ENCODE measurements around the gene OTUB1. TPM values are rescaled to one million over a fixed set of nuclear protein-coding genes. Genes with fewer than 3 reads are reported as not detected.

The OTUB1 gene
- total RNA-seq, 4 donors from 2014 or later: 57.7 to 70.5 (median 65.4) TPM

- WGBS: 87% methylated on average over 8 of the region's 9 CpGs
- intact Hi-C loops (cut with DNase I): no loop called here
- no peak for TF ChIP-seq EP300 (IDR thresholded peaks at IDR 0.05)
- peak in 1 of 3 experiments; percentile 6 for TF ChIP-seq CTCF (IDR thresholded peaks at IDR 0.05)
- Histone ChIP-seq H3K27ac (replicated peaks in 1 of 4) (no peak overlapping the region), H3K9me3 (no peaks in the 10 kb centered on the region), H3K4me1 (peaks cover 18 to 31% (median 22%) of the 10 kb centered on the region in 4 donors), H3K4me3 (no peak overlapping the region), H3K27me3 (peaks cover 3 to 54% (median 7%) of the 10 kb centered on the region in 4 donors), H3K36me3 (no peaks in the 10 kb centered on the region)
- no peak for DNase-seq (ENCODE audit: extremely low spot score)
Observed at GRCh38 chr11:64034411-64034811, 48.2 kb downstream of the OTUB1 start.

- WGBS: 14% methylated on average over 12 of the region's 17 CpGs
- Histone ChIP-seq H3K4me1 (peaks cover 18 to 31% (median 22%) of the 10 kb centered on the region in 4 donors), H3K27me3 (peaks cover 3 to 53% (median 7%) of the 10 kb centered on the region in 4 donors), H3K9me3 (no peaks in the 10 kb centered on the region), H3K4me3 (peak overlapping the region; percentile 53 to 63 (median 60)), H3K27ac (replicated peaks in 1 of 4) (no peak overlapping the region), H3K36me3 (no peaks in the 10 kb centered on the region)
- no peak for DNase-seq (ENCODE audit: extremely low spot score)
- intact Hi-C loops (cut with DNase I): no loop called here
- no peak for TF ChIP-seq CTCF (IDR thresholded peaks at IDR 0.05)
- no peak for TF ChIP-seq POLR2A (IDR thresholded peaks at IDR 0.05; ENCODE audit: low read depth)
- no peak for TF ChIP-seq POLR2AphosphoS5 (IDR thresholded peaks at IDR 0.05)
- no peak for TF ChIP-seq EP300 (IDR thresholded peaks at IDR 0.05)
Observed at GRCh38 chr11:64035081-64035524, 48.9 kb downstream of the OTUB1 start.

GRCh38 chr11:64035576-64035975 is 49.3 kb downstream of the OTUB1 start, which contains the start of gene FLRT1:
TSS of gene FLRT1 (plus strand) at chr11:64035931. CDS start at chr11:64116268, 80,337 bp downstream.
- peak within 1 kb of the TSS; percentile 45 to 64 (median 53) for H3K27ac ChIP-seq (replicated peaks in 1 of 4)
- peaks cover 18 to 31% (median 24%) of the 10 kb centered on the region in 4 donors for H3K4me1 ChIP-seq
- peaks cover 3 to 53% (median 7%) of the 10 kb centered on the region in 4 donors for H3K27me3 ChIP-seq
- no peaks in the 10 kb centered on the region for H3K9me3 ChIP-seq
- no peaks in the 10 kb centered on the region for H3K36me3 ChIP-seq
- no CpG with 5 or more reads among the region's 64 CpGs for WGBS
- DNase-seq (ENCODE audit: extremely low spot score): no peak
- no peak for TF ChIP-seq EP300 (IDR thresholded peaks at IDR 0.05)
- TF ChIP-seq POLR2AphosphoS5 (IDR thresholded peaks at IDR 0.05): no peak
- TF ChIP-seq CTCF (IDR thresholded peaks at IDR 0.05): no peak
- no peak for TF ChIP-seq POLR2A (IDR thresholded peaks at IDR 0.05; ENCODE audit: low read depth)
- intact Hi-C loops (cut with DNase I): no loop called here
- H3K4me3 ChIP-seq: peak within 1 kb of the TSS; percentile 53 to 63 (median 60)

GRCh38 chr11:64036087-64037026 is 50.1 kb downstream of the OTUB1 start:
- Histone ChIP-seq H3K4me3 (peak overlapping the region; percentile 53 to 63 (median 60)), H3K27ac (replicated peaks in 1 of 4) (peak overlapping the region; percentile 45 to 64 (median 53)), H3K27me3 (peaks cover 3 to 53% (median 7%) of the 10 kb centered on the region in 4 donors), H3K36me3 (no peaks in the 10 kb centered on the region), H3K9me3 (no peaks in the 10 kb centered on the region), H3K4me1 (peaks cover 18 to 33% (median 26%) of the 10 kb centered on the region in 4 donors)
- intact Hi-C loops (cut with DNase I): no loop called here
- WGBS: 2% methylated on average over 61 of the region's 85 CpGs
- no peak for DNase-seq (ENCODE audit: extremely low spot score)
- no peak for TF ChIP-seq EP300 (IDR thresholded peaks at IDR 0.05)
- no peak for TF ChIP-seq CTCF (IDR thresholded peaks at IDR 0.05)
- no peak for TF ChIP-seq POLR2AphosphoS5 (IDR thresholded peaks at IDR 0.05)
- no peak for TF ChIP-seq POLR2A (IDR thresholded peaks at IDR 0.05; ENCODE audit: low read depth)

All from esophagus muscularis mucosa (tissue), 4 donors.